Measurements from ENCODE around the gene TEX19.

DNA sequence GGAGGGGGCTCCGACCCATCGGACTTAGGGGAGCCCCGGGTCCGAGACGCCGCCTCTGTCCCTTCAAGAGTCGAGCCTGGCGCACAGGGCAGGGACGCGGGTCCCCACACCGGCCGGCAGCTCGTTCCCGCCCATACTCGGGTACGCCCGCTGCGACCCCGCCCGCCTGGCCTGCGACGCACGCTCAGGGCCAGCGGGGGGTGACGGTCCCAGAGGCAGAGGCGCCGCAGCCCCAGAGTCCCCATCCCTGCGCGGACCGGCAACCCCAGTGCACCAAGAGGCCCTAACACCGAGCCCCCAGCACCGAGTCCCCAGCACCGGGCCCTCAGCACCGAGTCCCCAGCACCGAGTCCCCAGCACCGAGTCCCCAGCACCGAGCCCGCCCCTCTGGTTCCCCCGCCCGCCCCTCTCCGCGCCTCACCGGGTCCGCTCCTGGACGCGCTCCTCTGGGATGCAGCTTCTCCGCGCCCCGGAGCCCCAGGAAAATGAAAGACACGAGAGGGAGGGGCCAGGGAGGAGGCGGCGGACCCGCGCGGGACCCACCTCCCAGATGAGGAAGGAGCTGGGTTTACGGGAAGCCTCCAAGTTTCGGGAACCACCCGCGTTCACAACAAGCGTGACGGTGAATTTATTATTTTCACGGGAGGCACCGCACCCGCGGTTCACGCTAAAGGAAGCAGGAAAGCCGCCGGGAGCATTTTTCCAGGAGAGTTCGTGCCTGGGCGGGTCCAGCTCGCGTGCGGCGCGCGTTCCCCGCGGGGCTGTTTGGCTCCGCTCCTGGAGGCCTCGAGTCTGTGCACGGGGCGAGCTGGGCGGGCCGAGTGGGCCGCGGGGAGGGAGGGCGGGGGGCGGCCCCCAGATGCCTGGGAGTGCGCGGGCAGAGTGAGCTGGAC is 25.5 kb upstream of the TEX19 start, which contains the start of gene SECTM1:
- TF ChIP-seq, protein P1, sequence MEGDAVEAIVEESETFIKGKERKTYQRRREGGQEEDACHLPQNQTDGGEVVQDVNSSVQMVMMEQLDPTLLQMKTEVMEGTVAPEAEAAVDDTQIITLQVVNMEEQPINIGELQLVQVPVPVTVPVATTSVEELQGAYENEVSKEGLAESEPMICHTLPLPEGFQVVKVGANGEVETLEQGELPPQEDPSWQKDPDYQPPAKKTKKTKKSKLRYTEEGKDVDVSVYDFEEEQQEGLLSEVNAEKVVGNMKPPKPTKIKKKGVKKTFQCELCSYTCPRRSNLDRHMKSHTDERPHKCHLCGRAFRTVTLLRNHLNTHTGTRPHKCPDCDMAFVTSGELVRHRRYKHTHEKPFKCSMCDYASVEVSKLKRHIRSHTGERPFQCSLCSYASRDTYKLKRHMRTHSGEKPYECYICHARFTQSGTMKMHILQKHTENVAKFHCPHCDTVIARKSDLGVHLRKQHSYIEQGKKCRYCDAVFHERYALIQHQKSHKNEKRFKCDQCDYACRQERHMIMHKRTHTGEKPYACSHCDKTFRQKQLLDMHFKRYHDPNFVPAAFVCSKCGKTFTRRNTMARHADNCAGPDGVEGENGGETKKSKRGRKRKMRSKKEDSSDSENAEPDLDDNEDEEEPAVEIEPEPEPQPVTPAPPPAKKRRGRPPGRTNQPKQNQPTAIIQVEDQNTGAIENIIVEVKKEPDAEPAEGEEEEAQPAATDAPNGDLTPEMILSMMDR (IDR thresholded peaks at IDR 0.05; ENCODE audit: low read length), result no peak
- TF ChIP-seq EZH2 (IDR thresholded peaks at IDR 0.05; ENCODE audit: borderline replicate concordance, low read length), result no peak

Measured in OCI-LY1 (cell line).